ENCODE data around the gene TOMM20L.

TOMM20L gene

DNA sequence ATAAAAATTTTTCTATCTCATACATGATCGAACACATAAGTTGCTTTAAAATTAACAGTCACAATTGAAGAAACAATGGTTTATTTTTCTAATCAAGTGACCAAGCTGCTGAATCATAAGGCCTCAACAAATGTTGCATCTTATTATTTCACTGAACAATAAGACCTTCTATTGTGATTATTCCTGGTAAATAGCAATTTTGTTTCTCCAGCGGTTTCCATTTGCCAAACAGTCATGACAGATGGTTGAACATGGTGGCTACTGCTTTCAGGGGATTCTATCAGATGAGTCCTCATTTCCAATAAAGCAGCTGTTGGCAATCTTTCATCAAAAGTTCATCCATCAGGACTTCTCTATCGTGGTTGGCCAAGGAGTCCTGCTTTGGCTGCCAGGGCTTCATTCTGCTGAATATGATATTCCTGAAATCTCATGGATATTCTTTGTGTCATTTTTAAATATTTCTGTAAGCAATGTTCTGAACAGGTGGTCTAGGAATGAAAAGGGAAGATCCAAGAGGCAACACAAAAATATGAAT lies 13.0 kb downstream of the TOMM20L start:
- TF ChIP-seq, protein P1, sequence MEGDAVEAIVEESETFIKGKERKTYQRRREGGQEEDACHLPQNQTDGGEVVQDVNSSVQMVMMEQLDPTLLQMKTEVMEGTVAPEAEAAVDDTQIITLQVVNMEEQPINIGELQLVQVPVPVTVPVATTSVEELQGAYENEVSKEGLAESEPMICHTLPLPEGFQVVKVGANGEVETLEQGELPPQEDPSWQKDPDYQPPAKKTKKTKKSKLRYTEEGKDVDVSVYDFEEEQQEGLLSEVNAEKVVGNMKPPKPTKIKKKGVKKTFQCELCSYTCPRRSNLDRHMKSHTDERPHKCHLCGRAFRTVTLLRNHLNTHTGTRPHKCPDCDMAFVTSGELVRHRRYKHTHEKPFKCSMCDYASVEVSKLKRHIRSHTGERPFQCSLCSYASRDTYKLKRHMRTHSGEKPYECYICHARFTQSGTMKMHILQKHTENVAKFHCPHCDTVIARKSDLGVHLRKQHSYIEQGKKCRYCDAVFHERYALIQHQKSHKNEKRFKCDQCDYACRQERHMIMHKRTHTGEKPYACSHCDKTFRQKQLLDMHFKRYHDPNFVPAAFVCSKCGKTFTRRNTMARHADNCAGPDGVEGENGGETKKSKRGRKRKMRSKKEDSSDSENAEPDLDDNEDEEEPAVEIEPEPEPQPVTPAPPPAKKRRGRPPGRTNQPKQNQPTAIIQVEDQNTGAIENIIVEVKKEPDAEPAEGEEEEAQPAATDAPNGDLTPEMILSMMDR (IDR thresholded peaks at IDR 0.05), result no peak

DNA sequence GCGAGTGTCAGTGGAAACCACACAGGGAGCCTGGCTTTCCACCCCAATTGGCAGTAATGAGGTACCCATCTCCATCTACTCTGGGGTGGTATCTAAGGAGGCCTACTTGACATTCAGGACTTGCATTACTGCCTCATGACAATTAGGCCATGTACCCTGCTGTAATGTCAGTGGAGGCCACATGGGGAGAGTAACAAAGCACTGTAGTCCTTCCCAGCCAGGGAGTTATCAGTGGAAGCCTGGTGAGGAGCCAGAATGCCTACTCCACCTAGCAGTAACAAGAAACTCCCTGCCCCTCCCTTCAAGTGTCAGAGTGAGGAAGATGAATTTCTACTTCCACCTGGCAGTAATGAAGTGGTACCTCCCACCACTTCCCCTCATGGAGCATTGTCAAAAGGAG lies 19.1 kb downstream of the TOMM20L start:
- TF ChIP-seq, protein P1 (IDR thresholded peaks at IDR 0.05), result no peak

DNA sequence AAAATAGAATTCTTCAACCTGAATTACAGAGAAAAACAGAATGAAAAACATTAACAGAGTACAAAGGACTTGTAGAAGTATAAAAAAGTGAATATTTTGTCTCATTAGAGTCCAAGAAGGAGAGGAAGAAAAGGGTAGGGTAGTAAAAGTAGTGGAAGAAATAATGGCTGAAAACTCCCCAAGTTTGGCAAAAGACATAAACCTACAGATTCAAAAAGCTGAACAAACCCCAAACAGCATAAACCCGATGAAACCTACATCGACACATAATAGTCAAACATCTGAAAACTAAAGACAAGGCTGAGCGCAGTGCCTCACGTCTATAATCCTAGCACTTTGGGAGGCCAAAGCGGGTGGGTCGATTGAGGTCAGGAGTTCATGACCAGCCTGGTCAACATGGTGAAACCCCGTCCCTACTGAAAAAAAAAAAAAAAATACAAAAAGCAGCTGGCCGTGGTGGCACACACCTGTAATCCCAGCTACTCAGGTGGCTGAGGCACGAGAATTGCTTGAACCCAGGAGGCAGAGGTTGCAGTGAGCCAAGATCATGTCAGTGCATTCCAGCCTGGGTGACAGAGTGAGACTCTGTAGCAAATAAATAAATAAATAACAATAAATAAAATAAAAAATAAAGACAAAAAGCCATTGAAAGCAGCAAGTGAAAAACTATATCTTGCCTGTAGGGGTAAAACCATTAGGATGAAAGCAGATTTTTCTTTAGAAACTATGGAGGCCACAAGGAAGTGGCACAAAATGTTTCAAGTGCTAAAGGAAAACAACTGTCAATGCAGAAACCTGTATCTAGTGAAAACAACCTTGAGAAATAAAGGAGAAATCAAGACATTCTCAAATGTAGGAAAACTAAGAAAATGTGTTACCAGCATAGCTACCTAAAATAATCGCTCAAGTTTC lies 20.2 kb downstream of the TOMM20L start:
- TF ChIP-seq, protein P1 (IDR thresholded peaks at IDR 0.05), result no peak

DNA sequence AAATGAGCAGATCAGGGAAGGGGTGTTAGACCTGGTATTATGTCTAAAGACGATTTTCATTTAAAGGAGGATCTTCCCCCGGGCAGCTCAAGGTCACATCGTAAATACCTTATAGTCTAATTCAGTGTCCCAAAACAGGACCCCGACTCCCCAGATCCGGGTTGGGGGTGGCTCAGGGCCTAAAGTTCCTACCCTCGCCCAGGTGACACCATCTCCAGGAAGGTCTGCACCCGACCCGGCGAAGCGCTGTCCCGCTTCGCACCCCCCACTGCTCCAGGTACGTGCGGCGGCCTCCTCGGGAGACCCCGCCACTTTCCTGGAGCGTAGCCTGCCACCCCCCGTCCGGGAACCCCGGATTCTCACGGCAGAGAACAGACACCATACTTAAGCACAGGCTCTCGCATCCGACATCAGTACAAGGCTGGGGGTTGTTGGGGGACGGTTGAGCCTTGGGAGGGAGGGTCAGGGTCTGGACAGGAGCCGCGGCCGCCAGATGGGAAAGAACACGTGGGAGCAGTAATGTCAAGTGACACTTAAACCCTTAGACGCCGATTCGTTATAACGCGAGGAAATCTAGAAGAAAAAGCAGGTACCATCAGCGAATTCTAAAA lies 31.0 kb downstream of the TOMM20L start:
- TF ChIP-seq, protein P1 (IDR thresholded peaks at IDR 0.05), result no peak

DNA sequence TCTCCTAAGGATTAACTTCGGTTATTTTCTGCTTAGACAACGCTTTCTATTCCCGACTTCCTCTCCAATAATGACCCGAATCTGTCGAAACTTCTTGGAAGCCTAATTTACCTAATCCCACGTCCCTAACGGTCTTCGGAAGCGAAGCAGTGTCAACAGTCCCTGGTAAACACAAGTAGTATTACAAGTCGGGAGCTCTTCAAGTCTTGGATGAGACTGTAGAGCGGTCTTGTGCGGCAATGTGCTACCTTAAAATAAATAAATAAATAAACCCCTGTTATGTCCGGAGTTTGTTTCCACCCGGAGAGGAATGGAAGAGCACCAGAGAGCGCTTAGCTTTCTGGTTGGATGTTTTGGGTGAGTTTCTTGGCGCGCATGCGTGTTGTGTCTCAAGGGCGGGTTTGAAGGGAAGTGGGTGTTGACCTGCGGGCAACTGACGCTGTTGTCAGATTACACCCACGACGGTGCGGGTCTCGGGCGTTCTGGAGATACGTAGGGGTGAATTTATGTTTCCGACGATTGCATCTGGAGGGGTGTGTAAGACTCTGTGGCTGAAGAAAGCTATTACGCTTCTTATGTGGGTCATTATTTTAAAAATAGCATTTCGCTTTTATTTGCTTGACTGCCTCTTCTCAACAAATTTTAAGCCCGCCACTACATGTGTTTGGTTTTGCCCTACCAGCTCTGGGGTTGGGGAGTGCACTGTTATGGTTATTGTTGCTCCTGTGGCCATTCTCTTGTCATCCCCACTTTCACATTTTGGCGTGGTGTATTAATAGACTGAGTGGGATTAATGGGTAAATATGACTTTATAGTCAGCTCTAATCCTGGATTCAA lies 31.8 kb downstream of the TOMM20L start, which contains the start of the genes KIAA0586 and TIMM9:
KIAA0586 (plus strand) TSS at position 439 of the 837 bp plus-strand sequence. CDS start 546 bp downstream, outside the sequence.
TIMM9 (minus strand) TSS at position 251 of the 837 bp plus-strand sequence. CDS start 15,586 bp downstream, outside the sequence.
- TF ChIP-seq, protein P1 (IDR thresholded peaks at IDR 0.05), result no peak

DNA sequence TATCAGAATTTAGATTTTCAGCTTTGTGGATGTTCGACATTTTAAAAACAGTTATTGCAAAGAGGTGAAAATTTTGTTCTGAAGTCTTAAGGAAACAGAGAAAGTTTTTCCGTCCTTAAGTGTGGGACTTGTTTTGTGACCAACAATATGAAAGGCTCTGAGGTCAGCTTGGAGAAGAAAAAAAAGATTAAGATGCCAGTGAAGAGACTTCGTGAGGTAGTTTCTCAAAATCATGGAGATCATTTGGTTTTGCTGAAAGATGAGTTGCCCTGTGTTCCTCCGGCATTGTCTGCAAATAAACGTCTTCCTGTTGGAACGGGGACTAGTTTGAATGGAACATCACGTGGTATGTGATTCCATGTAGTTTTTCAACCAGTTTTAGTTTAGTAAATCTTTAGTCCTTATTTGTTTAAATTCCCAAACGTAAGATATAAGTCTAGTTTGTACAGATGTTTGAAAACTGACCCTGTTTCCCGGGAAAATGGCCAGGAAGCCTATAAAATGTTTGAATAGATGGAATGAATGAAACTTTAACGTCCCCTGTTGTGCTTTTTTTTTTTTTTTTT lies 32.5 kb downstream of the TOMM20L start:
- TF ChIP-seq, protein P1 (IDR thresholded peaks at IDR 0.05), result no peak
